Stimulated activated CD4-positive, alpha-beta T cell treated with anti-CD3 and anti-CD28 coated beads, Interleukin-12 subunit alpha, Interleukin-12 subunit beta, amount 100 ng/mL, for 24 hours (primary cell): ENCODE results near the gene DDX28.

ENCODE experiments used
- DNase-seq, 2 experiments: peaks; one replicate each; pipeline ENCODE4 v3.0.0-alpha.2; 2020; ENCODE audit warnings: low read depth in 2 of 2

DDX28 gene

DNA sequence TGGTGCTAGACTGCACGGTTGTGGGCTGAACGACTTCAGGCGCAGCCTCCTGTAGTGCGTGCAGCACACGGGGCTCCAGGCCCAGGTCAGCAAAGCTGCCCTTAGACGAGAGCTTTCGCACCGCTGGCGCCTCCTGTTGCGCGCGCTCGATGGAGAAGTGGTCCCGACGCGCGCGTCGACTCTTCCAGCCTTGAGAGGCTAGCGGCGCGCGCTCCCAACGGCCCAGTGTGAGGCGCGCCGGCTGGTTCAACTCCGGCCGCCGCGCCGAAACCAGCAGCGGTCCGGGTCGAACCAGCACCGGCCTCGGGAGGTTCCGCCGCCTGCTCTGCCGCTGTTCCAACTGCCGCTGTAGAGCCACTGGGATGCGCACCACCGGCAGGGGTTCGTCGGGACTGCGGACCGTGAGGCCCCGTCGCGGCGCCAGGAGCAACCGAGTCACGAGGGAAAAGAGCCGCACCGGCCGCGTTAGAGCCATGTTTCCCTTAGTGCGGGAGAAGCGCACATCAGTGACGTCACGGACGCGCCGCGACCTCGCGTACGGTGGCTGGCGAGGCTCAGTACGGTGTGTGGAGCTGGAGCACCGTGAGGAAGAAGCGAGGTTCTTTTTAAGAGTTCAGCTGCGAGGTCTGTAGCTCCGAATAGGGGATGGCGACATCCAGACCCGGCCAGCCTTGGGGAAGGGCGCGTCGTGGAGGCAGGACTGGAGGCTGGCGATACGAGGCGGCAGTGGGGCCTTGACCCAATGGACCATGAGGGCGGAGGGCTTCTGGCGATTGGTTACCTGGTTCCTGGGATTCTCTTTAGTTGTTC lies at the start of gene DDX28, which contains the start of gene DUS2:
DDX28 (minus strand) TSS at position 505 of the 810 bp plus-strand sequence; CDS start at position 475, 30 bp downstream.
DUS2 (plus strand) TSS at position 557 of the 810 bp plus-strand sequence. CDS start 14,740 bp downstream, outside the sequence.
- DNase-seq: peak; percentile 91 to 95

DNA sequence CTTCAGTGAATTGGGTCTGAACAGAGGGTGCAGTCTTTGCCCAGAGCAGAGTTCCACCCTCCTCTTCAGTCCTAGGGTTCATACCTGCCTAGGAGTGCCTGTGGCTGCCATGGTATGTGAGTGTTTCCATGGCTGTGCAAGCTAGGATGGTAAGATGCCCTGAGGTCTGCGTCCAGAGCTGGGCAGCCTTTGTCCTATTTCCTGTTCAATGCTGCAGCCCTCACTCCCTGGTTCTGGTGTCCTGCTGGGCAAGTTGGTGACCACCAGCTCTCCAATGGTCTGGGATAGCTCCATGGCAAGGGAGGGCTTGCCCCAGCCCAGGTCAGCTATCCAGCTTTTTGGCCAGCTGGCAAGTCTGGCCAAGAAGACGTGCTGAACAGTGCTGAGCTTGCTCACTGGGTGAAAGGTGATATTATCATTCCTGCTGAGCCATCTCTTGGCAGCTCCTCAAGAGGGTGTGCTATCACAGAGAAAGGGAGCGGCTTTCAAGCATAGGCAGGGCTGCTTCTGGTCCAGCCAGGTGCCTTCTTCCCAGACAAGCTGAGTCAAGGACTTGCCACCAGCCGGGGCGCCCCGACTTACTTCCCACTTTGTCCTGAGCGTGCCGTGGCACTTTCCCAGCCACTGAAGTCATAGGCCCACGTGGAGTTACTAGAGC lies 49.1 kb upstream of the DDX28 start:
- no peak for DNase-seq

DNA sequence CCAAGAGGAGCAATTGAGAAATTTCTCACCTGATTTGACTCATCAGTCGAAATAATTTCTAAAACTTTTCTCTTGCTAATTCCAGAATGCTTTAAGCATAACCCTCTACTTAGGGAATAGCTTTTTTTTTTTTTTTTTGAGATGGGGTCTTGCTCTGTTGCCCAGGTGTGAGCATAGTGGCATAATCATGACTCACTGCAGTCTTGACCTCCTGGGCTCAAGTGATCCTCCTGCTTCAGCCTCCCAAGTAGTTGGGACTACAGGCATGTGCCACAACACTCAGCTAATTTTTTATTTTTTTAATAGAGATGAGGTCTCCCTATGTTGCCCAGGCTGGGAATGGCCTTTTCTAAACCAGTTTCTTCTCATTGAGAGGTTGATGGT lies 48.5 kb upstream of the DDX28 start:
- no peak for DNase-seq

- DNase-seq: no peak
These were observed 47.9 kb upstream of the DDX28 start for GRCh38 chr16:68070806-68071517.

- DNase-seq: no peak
These were observed 47.3 kb upstream of the DDX28 start for GRCh38 chr16:68070249-68070730.

DNA sequence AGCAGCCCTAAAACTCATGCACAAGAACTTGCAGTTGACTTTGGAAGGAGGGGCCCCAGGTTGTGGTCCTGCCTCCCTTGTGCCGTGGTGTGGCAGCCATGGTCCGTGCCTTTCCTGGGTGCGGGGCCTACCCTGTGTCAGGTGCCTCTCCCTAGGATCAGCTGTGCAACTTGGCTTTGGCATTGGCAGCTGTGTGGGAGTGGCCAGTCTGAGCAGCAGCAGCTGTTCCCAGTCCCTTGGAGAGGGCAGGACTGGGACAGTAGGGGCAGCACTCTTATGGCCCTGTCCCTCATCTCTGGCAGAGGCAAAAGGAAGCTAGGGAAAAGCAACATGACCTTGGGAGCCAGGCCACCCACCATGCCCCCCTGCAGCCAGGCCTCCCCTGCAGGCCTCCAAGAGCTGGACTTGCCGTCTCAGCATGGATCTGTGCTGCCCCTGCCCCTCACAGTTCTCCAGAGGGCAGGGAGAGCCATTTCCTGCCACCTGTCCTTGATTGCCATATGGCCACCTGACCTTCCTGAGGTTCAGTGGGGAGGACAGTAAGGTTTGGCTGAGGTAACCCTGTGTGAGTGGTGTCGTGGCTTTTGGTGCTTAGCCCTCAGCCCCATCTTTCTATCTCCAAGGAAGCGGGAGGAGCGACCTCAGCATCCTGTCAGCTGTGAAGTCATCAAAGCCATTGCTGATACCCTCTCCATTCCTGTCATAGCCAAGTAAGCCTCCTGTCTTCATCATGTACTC lies 46.6 kb upstream of the DDX28 start:
- DNase-seq: no peak

DNA sequence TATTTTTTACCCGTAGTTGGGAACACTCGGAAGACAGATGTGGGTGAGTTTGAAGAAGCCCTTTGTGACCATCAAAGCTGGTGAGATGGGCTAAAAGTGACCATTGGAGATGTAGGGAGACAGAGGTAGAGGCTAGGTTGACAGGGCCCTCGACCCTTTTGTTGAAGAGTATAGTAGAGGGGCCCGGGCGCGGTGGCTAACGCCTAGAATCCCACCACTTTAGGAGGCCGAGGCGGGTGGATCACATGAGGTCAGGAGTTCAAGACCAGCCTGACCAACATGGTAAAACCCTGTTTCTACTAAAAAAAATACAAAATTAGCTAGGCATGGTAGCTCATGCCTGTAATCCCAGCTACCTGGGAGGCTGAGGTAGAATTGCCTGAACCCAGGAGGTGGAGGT lies 45.9 kb upstream of the DDX28 start:
- DNase-seq: no peak

- DNase-seq: no peak
These were observed 43.7 kb upstream of the DDX28 start for GRCh38 chr16:68066763-68067162.

GRCh38 chr16:68065716-68066305 lies 42.8 kb upstream of the DDX28 start:
- no peak for DNase-seq

DNA sequence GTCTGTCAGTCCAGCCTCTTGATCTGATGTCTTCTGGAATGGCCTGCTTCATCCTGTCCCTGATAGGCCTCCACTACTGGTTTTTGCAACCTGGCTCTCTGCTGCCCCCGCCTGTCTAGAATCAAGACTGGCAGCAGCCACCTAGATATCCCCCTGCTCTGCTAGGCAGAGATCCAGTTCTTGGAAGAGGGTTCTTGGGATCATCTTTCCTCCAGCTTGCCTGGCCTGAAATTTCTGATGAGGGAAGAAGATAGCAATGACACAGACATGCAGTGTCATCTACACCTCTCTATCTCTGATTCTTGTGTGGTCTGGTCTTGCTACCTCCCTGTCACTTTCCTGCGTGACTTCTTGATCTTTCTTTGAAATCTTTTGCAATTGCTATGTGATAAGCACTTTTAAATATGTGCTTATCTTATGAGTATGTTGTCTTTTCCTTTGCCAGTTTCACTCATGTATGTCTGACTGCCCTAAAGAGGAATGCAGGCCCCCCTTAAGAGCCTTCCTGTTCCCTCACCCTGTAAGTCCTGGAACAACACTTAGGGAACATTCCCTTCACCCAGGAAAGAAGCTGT lies 41.8 kb upstream of the DDX28 start:
- peak in 1 of 2 experiments; percentile 61 for DNase-seq

DNA sequence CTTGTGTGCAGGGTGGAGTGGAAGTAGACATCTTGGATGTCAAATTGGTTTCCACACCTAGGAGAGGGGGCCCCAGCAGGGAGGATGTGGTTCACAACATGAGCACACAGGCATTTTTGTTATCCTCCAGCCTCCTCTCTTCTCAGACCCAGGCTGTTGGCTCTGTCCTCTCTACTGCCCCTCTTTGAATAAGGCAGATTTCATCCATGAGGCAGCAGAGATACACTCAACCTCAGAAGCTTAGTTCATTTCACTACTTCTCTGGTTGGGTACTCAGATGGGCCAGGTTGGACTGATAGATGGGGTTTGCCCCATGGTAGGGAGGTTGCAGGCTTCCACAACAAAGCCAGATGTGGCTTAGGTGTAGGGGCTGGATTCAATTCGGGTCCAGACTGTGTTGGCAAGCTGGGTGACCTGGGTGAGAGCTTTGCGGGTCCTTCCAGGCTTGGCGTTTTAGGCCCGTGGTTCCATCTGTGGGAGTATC lies 39.9 kb upstream of the DDX28 start:
- no peak for DNase-seq

DNA sequence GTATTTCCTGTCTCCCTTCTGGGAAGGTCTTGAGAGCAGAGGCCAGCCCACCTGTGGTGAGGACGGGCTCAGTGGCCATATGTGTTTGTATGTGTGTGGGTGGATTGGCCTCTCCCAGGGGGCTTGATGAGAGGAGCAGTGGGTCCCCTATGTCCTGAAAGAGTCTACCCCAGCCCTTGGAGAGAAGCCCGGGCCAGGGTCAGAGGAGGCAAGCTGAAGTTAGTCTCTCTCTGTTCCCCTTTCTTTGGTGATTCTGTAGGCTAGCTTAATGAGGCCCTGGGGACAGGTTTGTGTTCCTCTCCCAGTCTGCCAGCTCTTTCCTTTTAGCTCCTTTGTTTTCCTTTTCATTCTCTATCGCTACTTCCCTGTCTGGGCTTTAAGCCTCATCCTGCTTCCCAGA lies 38.4 kb upstream of the DDX28 start:
- DNase-seq: no peak

GRCh38 chr16:68059804-68060203 lies 36.8 kb upstream of the DDX28 start:
- DNase-seq: no peak

DNA sequence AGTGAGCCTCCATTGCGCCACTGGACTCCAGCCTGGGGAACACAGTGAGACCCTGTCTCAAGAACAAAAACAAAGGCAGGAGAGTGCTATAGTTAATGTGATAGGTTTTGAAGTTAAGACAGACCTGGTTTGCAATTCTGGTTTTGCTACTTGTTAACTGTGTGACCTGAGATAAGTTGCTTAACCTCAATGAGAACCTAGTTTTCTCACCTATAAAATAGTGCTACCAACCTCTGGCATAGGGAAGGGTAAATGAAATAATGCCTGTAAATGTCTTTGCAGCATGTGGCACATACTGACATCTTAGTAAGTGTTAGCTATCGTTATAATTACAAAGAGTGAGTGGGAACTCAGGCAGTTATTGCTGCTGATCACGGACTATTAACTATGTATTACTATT lies 32.4 kb upstream of the DDX28 start:
- DNase-seq: no peak

DNA sequence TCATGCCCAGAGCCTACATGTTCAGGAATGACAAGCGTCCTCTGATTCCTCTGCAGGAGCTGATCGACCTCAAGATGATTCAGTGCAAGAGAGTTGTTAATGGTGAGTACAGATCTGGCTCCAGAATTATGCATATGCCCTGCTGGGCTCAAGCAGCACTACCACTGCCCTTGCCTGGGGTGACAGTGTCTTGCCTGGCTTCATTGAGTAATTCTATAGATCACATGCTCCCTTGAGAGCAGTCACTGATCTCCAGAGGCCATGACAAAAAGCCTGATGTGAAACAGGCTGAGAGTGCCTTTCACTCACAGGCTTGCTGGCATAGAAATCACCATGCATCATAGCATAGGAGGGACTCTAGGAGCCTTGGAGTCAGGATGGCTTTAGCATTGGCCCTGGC lies 26.4 kb upstream of the DDX28 start:
- no peak for DNase-seq

DNA sequence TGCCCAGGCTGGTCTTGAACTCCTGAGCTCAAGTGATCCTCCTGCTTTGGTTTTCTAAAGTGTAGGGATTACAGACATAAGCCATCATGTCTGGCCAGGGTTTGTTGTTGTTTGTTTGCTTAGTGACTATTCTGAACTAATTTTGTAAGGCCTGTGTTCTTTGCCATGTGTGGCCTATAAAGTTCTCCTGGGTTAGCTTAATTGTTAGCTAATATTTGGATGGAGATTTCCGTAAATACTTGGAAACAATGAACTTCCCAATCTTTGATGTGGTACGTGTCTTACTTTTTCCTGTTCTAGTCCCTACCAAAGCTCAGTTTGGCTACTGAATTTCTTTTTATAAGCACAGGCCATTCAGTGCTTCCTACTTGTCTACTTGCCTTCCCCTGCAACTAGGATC lies 25.0 kb upstream of the DDX28 start:
- no peak for DNase-seq

DNA sequence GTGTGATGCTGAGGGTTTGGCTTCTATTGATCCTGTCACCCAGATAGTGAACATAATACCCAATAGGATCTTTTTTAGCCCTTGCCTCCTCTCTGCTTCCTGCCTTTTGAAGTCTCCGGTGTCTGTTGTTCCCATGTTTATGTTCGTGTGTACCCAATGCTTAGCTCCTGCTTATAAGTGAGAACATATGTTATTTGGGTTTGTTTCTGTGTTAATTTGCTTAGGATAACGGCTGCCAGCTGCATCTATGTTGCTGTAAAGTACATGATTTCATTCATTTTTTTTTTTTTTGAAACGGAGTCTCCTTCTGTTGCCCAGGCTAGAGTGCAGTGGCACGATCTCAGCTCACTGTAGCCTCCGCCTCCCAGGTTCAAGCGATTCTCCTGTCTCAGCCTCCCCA lies 23.1 kb upstream of the DDX28 start:
- no peak for DNase-seq

GRCh38 chr16:68041783-68042182 lies 18.8 kb upstream of the DDX28 start:
- DNase-seq: no peak

- peak; percentile 73 to 86 for DNase-seq
These were observed 17.7 kb upstream of the DDX28 start for GRCh38 chr16:68040506-68041288.
